WTC11 (cell line): ENCODE results near the gene IGSF6.

Experiments
- CREB1 ChIP-seq: sonication (generic); formaldehyde crosslinking; IDR thresholded peaks from 2 replicates; pipeline ENCODE4 v1.8.0; 2023; ENCODE audit warnings: mild to moderate bottlenecking, missing genetic modification reagents
- FOXJ3 ChIP-seq: sonication (generic); formaldehyde crosslinking; IDR thresholded peaks from 2 replicates; pipeline ENCODE4 v1.9.0; 2021; ENCODE audit warnings: missing genetic modification reagents, mild to moderate bottlenecking, borderline replicate concordance
- IRF2 ChIP-seq: sonication (generic); formaldehyde crosslinking; IDR thresholded peaks from 2 replicates; pipeline ENCODE4 v1.8.0; 2022; ENCODE audit warnings: low read depth, missing genetic modification reagents, borderline replicate concordance
- JUN ChIP-seq: sonication (generic); formaldehyde crosslinking; IDR thresholded peaks from 2 replicates; pipeline ENCODE4 v1.8.0; 2023; ENCODE audit warnings: mild to moderate bottlenecking, missing genetic modification reagents
- ZNF263 ChIP-seq: sonication (generic); formaldehyde crosslinking; IDR thresholded peaks from 2 replicates; pipeline ENCODE4 v1.8.1; 2022; ENCODE audit warnings: low read depth, mild to moderate bottlenecking, moderate library complexity, missing genetic modification reagents
- TF ChIP-seq, protein P1 (sequence below): fragments of 200-600 bp; IDR thresholded peaks from 2 replicates; pipeline ENCODE4 v1.8.0; 2022; ENCODE audit warnings: antibody characterized with exemption
- TF ChIP-seq, protein P2 (sequence below): sonication (generic); formaldehyde crosslinking; IDR thresholded peaks from 2 replicates; pipeline ENCODE4 v1.8.0; 2022; ENCODE audit warnings: mild to moderate bottlenecking, missing genetic modification reagents
- TF ChIP-seq, protein P3 (sequence below): fragments of 250-450 bp; sonication (Bioruptor Pico); IDR thresholded peaks from 2 replicates; pipeline ENCODE4 v1.9.0; 2021; ENCODE audit warnings: mild to moderate bottlenecking

DNA sequence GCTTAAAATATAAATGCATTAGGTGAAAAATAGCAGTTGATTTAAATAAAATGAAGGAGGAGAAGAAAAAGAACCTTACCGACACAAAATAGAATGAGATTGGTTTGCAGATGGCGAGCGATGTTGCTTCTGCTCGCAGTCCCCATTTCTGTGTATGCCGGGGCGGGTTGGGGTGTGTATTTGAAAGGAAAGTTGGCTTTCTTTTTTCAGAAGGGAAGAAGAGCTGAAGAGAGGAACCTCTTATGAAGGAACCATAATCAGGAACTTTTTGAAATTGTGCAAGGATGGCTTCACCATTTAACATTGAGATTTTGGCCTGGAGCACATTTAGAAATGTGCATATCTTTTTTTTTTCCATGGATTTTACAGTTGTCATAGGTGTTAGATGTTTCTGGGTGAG is at the start of gene IGSF6:
- no peak for TF ChIP-seq JUN
- TF ChIP-seq, protein P1, sequence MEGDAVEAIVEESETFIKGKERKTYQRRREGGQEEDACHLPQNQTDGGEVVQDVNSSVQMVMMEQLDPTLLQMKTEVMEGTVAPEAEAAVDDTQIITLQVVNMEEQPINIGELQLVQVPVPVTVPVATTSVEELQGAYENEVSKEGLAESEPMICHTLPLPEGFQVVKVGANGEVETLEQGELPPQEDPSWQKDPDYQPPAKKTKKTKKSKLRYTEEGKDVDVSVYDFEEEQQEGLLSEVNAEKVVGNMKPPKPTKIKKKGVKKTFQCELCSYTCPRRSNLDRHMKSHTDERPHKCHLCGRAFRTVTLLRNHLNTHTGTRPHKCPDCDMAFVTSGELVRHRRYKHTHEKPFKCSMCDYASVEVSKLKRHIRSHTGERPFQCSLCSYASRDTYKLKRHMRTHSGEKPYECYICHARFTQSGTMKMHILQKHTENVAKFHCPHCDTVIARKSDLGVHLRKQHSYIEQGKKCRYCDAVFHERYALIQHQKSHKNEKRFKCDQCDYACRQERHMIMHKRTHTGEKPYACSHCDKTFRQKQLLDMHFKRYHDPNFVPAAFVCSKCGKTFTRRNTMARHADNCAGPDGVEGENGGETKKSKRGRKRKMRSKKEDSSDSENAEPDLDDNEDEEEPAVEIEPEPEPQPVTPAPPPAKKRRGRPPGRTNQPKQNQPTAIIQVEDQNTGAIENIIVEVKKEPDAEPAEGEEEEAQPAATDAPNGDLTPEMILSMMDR, result no peak
- TF ChIP-seq, protein P2, sequence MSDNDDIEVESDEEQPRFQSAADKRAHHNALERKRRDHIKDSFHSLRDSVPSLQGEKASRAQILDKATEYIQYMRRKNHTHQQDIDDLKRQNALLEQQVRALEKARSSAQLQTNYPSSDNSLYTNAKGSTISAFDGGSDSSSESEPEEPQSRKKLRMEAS, result no peak
- TF ChIP-seq CREB1, result no peak
- TF ChIP-seq, protein P3, sequence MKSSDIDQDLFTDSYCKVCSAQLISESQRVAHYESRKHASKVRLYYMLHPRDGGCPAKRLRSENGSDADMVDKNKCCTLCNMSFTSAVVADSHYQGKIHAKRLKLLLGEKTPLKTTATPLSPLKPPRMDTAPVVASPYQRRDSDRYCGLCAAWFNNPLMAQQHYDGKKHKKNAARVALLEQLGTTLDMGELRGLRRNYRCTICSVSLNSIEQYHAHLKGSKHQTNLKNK (CRISPR knock-in tag), result no peak
- no peak for TF ChIP-seq ZNF263
- TF ChIP-seq IRF2 (CRISPR knock-in tag), result no peak
- TF ChIP-seq FOXJ3 (CRISPR knock-in tag), result no peak
